Daoy (cell line): ENCODE results near the gene SLC43A2. TPM values are rescaled to one million over a fixed set of nuclear protein-coding genes. Genes with fewer than 3 reads are reported as not detected.
"Not testable (repeated sequence)": the region's sequence is repeated elsewhere in the genome, so short reads cannot be mapped to it uniquely, and the experiment has no call there.

Source experiments
- DNase-seq: peaks from one replicate; pipeline ENCODE4 v3.0.0-alpha.2; 2015; ENCODE audit warnings: low read depth
- total RNA-seq: library from RNA; depleted of rRNA; stranded (reverse); fragments of >200 nt; shearing (Covaris generic); gene quantifications from 2 replicates; pipeline ENCODE4 v1.2.3, GENCODE V29; 2014

SLC43A2 gene
- total RNA-seq, 1 experiment from 2014 or later = 11.5 TPM

DNA sequence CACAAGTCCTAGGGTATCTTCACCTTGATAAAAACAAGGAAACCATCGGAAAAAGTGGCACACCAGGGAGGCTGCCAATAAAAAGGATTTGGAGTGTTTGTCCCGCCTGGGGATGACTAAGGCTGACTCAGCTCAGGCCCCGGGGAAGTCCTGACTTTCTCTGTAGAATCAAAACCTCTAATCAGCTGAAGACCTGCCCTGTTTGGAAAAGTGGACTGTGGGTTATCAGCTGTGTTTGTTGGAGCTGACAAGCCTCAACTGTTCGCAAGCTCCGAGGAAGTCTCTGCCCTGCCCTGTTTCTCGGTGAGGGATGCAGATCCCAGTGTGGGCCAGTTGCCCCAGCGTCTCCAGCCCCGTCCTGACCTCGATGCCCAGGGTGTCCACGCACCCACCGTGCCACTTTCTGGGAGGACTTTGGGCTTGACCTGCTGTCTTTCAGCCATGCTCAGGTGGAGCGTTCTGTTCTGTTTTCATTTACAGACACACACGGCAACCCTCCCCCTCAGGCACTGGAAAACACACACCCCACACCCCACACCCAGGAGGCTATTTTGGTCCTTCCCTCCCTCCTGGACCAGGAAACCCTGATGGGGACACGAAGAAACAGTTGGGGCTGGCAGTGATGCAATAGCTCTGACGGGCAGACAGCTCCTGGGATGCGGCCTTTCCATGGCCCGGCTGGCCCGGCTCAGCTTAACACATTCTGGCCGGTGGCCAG lies 38.4 kb downstream of the SLC43A2 start:
- peak; percentile 94 for DNase-seq

DNA sequence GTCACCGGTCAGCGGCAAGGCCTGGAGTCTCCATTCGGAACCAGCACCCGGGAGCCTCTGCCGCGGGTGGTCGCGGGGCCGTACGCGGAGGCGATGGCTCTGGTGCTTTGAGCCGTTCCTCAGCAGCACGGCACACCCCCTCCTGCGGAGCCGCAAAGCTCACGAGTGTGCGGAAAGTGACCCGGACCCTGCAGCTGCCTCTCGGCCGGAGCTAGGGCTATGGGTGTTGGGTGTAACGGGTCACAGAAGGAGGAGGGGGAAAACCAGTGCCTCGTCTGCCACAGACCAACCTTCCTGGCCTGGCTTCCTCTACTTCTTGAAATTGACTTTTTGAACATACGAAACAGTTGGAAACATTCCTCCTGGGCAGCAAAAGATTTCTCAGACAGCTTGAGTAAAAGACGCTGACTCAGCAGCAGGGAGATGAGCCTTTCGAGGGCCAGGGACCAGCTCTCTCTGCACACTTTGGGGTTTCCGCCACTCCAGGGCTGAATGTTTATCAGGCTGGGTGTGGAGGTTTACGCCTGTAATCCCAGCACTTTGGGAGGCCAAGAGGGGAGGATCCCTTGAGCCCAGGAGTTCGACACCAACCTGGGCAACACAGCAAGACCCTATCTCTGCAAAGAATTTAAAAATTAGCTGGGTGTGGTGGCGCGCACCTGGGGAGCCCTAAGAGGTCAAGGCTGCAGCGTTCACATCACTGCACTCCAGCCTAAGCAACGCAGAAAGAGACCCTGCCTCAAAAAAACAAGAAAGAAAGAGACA lies 39.6 kb downstream of the SLC43A2 start:
- DNase-seq = no peak

DNA sequence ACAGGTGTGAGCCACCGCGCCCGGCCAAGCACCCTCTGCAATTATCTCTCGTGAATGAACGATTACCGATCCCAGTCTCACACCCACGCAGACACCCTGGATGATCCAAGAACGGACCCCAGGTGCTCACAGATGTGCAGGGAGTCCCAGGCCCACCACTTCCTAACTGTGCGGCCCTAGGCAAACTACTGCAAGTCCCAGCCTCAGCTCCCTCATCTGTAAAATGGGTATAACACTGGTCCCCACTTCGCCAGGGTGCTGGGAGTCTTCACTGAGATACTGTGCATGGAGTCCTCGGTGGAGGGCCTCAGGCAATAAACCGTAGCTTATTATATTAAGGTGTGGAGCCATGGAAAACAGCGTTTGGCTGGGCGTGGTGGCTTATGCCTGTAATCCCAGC lies 44.5 kb downstream of the SLC43A2 start:
- no peak for DNase-seq

DNA sequence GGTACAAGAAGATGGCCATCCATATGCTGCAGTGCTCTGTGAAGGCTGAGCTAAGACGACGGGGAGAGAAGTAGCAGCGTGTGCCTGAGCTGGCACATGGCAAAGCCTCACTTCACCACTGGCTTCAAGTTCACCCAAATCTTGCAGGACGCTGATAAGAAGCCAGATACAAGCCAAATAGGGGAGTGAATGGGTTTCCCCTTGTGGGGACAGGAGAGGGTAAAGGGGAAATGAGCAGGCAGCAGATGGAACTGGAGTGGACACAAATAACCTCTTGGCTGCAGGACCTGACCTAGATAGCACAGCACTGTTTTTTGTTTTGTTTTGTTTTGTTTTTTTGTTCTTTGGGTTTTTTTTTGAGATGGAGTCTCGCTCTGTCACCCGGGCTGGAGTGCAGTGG lies 45.1 kb downstream of the SLC43A2 start:
- DNase-seq = no peak

DNA sequence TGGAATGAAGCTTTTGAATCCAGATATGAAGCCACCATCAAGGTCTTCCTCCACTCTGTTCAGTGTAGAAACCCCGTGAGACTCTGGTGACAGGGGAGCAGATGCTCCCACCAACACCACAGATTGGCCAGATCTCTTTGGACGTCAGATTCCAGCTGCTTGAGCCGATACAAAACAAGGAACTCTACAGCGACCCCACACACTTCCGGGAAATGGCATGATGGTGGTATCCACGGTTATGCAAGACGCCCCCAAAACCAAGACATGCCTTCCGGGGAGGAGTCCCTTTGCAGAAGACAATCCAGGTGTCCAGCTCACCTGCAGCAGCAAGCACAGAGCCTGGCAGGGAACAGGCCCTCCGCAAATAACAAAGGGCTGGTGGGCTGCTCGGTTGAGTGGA lies 46.3 kb downstream of the SLC43A2 start:
- no peak for DNase-seq

DNA sequence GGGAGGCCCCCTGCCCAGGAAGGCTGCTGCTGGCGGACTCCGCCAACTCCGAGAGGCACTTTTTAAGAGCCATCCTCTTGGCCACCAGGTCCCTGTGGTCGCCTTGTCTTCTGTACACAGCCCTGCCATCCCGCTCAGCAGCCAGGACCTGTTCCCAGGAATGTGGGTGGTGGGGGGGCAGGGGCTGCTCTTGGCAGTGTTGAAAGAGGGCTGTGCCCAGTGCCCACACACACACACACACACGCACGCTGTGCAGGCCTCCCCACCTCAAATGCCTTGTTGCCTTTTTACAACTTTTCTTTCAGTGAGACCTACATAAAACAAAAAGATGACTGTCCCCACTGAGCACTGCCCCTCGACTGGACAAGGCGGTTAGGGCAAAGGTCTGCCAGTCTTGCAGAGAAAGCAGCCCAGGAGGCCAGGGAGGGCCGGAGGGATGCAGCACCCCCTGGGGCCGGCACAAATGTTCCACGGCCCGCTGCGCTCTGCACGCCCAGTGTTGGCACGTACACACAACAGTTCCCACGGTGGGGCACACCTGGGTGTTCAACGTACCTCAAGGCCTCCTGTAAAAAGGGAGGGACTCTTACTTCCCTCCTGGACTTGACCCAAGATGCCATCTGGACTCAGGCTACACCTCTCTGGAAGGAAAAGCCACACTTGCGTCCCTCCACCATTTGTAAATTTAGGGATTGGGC lies 47.5 kb downstream of the SLC43A2 start:
- no peak for DNase-seq

DNA sequence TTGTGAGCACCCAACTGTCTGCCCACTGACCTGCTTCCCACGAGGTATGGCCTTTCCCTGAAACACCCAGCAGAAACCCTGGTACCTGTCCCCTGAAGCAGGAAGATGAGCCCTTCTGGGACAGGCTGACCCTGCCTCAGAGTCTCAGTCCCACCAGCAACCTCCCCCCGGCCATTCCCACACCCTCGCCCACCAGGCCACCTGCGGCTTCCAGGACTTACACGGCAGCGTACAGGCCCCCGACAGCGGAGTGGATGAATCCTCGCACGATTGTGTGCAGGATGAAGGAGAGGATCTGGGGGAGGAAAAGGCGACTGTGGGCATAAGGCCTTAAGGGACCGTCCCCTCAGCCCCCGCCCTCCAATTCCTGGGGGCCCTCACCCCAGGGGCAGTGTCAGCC lies 50.6 kb downstream of the SLC43A2 start:
- no peak for DNase-seq

DNA sequence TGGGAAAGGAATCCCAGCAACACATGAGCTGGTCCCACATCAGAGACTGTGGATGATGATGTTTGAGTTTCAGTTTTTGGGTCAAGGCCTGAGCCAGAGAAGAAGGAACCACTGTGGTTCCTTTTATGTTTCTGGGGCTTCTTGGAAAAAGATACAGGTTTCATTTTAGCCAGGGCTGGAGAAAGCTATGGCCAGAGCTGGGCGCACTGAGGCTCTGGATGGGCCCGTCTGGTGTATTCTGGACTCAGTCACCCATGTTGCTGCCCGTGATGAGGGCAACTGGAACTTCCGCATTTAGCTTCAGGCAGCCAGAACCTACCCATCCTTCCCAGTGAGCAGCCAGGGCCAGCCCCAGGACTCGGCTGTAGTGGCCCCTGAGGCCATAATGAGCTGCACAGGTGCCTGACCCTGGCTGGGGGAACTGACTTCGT lies 51.0 kb downstream of the SLC43A2 start:
- no peak for DNase-seq

DNA sequence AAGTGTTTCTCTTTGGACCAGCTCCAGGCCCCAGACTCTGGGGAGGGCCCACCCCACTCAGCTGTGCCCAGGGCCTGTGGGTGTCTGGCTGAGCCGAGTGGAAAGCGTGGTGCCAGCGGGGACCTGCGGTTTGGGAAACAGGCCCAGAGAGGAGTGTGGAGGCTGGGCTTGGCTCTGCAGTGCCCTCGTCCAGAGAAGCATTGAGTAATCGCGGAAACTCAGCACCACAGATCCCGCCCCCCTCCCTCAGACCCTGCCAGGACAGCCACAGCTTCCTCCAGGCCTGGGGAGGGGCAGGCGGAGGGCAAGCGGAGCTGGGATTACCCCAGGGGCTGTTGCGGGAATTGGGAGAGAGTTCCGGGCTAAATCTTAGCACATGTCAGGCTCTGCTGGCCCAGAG lies 51.5 kb downstream of the SLC43A2 start:
- DNase-seq = peak; percentile 96

DNA sequence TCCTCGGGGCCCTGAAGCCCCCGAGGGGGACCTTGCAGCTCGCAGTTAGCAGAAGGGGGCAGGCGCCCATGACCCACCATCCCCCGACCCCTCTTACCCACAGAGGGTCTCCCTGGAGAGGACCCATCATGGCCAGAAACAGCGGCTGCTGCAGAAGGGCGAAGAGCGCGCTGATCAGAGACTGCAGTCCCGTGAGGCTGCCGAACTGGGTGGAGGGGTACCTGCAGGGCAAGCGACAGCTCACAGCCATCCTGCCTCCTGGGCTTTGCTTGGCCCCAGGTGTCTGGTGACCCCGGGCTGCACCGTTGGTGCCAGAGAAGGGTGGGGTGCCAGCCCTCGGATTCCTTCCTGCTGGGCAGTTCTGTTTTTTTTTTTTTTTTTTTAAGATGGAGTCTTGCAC lies 52.1 kb downstream of the SLC43A2 start:
- no peak for DNase-seq

DNA sequence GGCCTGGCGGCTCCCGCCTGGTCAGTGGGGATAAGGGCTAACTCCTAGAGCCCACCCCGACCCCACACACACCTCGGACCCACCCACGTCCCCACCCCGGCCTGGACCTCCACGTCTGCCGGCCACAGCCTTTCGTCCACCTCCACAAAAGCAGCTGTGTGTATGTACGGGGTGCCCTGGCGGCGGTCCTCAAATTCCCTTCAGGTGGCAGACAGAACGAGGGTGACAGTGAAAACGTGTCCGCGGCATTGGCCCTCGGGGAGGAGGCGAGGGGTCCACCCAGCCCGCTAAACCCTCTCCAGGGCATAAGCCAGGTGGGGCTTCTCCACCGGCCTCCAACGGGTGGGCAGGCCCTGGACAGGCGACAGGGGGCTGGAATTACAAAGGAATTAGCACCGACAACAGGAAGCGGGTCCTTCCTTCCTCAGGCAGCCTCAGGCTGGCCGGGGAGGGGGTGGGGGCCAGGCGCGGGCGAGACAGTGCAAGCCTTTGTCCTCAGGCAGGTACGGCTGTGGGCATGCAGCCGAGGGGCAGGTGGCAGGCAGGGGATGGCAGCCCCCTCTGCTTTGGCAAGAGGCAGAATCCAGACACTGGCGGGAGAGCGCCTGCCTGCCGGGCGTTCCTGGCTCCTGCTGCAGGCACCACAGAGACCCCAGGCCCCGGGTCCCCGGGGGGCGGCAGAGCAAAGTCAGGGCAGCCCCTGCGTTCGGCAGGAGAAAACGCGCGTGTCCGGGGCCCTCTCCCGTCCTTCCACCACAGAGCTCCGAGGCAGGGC lies 53.8 kb downstream of the SLC43A2 start:
- DNase-seq = no peak

DNA sequence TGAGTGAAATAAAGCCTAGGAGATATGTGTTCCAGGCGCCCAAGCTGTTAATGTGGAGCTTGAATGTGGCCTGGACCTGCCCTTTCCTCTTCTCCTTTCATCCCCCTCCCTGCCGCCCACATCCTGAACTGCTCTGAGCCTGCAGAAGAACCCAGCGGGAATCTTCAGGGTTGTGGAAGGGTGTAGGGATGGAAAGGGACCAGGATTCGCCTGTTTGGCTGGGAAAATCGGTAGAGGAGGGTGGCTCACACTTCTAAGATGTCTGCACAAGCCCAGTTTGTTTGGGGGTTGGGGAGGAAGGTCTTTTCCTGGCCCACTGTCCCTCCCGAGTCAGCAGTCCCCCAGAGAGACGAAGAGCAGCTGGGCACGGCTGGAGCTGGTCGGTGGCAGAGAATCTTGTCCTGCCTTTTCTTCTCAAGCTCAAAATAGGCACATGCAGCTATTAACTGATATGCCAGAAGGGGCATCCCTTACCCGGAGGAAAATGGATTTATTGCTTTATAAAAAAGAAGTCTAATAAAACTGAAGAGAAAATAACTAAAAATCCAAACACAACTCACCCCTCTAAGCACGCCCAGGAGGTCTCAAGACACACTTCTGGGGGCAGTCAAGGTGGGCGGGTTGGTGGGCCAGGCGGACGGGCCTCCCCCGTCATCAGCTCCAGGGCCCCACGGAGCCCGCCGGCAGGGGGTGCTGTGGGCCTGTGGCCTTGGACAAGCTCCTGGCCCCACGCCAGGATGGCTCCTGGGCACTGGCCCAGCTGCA lies 54.5 kb downstream of the SLC43A2 start:
- DNase-seq = peak; percentile 91

DNA sequence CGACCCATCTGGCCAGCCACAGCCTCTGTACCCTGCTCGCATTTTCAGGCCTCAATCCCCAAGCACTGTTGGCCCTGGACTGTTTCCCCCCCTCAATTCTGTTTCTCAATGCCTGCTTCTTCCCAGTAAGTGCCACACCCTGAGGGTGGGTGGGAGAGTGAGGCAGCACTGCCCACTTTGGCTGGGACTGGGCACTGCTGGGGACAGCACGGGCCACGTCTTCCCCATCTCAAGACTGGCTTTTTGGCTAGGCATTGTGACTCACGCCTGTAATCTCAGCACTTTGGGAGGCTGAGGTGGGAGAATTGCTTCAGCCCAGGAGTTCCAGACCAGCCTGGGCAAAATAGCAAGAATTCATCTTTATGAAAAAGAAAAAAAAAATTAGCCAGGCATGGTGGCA lies 56.0 kb downstream of the SLC43A2 start:
- not testable (repeated sequence) for DNase-seq

DNA sequence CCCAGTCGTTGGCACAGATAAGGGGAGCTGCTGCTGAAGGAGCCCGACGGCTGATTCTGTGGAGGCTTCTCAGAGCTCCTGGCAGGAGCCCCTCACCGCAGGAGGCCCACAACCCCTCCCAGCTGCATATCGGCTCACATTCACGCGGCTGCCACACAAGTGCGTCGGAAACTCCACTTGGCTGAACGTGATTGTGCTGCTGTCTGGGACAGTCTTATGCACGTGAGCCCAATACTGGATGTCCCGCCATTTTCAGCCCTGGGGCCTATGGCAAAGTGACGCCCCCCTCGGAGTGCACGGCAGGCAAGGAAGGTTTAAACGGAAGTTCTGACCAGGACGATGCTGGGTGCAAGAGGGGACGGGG lies 57.3 kb downstream of the SLC43A2 start:
- DNase-seq = no peak

DNA sequence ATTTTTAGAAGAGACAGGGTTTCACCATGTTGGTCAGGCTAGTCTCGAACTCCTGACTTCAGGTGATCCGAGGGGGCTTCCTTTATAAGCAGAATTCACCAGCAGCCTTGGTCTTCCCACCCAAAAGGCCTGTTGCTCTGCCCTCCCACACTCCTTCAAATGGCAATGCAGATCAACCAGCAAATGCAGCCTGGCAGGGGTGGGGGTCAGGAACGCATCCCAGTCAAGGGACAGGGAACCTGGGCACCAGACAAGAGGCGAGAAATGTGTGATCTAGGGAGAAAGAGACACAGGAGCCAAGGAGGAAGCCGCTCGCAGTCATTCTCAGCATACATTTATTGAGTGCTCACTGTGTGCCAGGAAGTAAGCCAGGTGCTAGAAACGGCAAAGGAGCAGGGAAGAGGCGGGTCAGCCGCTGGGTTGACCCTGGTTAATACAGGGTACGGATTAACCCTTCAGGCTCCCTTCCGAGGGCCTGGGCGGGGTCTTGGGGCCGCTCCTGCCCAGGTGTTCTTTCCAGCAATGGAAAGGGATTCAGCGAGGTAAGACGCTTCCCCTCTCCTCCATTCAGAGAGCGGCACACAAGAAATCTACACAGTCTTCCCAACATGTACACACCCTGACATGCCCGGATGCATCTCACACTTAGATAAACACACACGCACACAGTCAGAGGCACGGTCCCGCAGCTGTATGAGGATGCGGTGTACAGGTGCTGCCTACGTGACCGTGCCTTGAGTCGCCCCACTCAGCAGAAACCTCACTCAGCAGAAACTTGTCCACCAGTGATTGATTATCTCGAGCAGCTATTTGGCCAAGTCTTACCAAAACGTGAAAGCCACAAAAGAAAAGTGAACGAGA lies 59.5 kb downstream of the SLC43A2 start:
- DNase-seq = no peak

DNA sequence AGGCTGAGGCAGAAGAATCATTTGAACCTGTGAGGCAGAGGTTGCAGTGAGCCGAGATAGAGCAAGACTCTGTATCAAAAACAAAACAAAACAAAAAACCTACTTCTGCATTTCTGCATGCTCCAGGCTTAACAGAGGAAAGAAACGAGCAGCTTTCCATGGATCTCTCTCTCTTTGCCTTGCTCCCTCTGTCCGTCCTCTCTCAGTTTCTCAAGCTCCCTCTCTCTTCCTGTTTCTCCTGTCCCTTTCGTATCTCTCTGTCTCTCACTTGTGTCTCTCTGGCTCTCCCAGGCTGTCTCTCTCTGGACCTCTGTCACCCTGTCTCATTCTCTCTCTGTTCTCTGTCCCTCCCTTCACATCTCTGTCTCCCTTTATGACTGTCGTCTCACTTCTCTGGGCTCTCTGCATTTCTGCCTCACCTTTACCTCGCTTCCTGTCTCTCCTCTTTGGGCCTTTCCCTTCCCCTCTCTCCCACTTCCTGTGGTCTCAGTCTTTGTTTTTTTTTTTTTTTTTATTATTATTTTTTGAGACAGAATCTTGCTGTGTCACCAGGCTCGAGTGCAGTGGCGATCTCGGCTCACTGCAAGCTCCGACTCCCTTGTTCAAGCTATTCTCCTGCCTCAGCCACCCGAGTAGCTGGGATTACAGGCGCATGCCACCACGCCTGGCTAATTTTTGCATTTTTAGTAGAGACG lies 62.0 kb downstream of the SLC43A2 start:
- DNase-seq = peak; percentile 54

DNA sequence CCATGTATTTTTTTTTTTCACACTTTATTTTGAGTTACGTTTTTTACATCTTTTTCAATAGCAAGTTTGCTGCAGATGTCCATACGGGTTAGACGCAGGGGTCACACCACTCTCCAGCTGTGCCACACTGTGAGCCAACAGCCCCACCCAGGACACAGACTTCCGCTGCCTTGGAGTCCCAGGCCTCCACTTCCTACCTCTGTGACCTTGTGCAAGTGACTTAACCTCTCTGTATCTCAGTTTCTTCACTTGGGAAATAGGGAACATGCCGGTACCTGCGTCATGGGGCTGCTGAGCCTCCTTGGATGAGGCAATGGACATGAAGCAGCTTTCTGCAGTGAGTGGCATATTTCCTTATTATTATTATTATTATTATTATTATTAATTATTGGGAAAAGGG lies 62.8 kb downstream of the SLC43A2 start:
- DNase-seq = no peak

DNA sequence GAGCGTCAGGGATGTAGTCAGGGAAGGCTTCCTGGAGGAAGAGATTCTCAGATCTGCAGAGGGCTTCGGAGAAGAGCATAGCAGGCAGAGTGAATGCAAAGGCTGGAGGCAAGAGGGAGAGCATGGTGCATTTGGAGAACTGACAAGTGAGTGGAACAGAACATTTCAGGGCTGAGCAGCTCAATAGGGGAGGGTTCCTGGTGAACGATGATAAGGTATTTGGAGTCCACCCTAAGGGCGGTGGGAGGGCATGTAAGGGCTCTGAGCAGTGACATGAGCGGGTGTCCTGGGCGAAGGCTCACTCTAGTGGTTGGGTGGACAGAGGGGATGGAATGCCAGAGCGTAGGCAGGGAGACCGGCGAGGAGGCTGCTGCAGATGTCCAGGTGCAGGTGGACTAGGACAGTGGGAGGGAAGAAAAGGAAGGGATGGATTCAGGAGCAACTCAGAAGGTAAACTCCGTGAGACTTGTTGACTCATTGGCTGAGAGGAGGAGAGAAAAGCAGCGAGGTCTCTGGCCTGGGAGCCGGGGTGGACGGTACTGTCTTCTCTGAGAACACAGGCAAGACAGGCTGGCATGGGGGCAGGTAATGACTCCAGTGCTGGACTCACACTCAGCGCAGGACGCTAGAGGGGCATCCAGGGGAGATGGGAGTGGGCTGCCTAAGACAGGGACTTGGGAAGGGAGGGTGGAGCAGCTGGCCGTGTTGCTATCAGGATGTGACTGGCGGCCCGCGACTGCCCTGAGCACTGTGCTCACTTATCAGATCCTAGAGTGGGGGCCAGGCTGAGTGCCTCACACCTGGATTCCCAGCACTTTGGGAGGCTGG lies 64.6 kb downstream of the SLC43A2 start:
- no peak for DNase-seq

DNA sequence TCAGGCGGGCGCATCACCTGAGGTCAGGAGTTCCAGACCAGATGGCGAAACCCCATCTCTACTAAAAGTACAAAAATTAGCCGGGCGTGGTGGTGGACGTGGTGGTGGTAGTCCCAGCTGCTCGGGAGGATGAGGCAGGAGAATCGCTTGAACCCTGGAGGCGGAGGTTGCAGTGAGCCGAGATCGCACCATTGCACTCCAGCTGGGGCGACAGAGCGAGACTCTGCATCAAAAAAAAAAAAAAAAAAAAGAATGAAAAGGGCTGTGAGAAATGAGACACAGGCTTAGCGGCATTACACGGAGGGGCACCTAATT lies 65.2 kb downstream of the SLC43A2 start:
- not testable (repeated sequence) for DNase-seq
